Stimulated activated CD8-positive, alpha-beta memory T cell treated with anti-CD3 and anti-CD28 coated beads, Interleukin-15, amount 100 ng/mL, for 1 hour (primary cell): ENCODE measurements around the gene PCDHGA1.

Experiments used
- DNase-seq: peaks from one replicate; pipeline ENCODE4 v3.0.0-alpha.2; 2020; ENCODE audit warnings: low read depth

PCDHGA1 gene

DNA sequence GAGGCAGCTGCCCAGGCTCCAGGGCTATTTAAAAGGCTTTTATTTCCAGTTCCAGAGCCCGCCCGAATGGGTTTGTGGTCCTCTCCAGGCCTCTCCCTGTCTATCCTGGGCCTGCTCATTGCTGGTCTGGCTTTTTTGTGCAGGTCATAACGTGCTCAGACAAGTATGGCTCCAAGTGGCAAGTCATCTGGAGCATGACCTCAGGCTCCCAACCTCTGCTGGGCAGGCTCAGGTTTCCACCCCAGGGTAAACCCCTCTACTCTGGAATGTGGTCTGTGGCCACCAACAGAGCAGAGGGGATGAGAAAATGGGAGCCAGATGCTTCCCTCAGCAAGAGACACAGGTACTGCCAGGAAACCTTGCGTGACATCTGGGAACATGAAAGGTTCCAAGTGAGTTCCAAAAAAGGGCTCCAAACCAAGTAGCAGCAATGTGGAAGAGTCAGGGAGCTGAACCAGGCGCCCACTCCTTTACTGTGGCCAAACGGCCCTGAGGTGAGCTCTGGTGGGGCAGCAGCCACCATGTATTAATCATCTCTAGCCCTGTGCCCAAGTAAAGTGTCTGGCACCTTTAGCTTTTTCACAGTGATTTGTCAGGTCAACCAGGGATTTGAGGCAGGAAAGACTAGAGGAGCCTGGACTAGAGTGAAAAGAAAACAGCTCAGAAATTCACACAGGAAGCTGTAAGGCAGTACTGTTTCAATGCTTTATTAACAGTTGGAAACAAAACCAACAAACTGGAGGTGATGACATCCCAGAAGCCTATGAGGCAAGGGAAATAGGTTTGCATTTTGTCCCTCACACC, 184.2 kb downstream of the PCDHGA1 start:
- DNase-seq = no peak

DNA sequence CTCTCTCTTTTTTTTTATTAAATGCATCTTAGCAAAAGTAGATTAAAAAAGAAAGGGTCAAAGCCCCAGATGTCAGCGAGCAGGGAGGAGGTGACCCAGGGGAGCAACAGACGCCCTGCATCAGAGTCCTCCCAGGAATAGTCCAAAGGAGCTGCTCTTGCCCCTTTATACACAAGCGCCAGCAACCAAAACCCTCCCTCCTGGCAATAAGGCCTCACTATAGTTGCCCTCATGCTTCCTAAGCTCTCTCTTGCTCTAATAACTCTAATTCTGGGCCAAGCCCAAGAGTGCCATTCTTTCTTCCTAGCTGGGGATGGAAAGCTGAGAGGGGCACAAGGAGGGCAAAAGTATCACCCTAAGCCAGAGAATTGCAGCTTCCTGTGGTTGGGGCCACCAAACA, 184.8 kb downstream of the PCDHGA1 start:
- no peak for DNase-seq

DNA sequence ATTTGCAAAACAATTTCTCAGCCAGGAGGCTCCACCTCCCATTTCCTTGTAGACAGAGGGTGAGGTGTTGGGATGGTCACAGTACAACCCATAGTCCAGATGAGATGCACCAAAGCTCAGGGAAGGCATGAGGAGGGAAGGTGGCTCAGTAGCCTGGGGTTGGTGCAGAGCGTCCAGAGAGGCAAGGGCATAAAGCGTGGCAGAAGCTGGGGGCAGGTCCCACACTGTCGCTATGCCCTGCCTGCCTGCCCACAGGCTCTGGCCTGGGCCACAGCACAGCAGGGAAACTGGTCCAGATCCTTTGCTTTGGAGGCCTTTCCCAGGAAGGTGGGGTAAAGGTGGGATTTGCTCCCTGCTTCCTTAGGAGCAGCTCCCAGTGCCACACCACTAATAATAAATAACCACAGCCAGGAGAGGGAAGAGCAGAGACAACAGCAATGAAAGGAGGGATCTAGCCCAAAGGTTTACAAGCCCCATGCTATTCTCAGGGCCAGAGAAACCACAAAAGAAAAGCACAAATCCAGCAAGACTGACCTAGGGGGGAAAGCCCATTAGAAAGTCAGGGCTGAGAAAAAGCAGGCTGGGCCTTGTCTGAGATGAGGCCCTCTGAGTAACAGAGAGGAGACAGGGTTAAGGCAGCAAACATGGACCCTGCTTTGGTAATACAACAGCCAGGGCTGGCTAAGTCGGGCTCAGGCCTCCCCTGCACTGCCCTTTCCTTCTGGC, 185.8 kb downstream of the PCDHGA1 start:
- no peak for DNase-seq

DNA sequence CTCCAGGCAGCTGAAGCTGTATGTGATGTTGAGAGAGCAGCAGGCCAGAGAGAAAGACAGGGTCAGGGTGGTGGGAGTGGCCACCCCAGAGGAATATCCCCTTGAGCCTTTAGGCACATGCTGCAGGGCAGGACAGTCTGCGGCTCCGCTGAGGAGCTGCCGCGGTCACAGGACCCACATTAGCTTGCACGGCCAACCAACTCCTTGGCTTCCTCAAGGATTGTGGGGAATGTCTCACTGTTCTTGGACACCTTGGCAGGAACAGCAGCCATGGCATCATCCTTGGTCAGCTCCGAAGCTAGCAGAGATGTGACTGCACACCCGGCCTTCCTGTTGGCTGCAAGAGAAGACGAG, 186.3 kb downstream of the PCDHGA1 start:
- DNase-seq = no peak

DNA sequence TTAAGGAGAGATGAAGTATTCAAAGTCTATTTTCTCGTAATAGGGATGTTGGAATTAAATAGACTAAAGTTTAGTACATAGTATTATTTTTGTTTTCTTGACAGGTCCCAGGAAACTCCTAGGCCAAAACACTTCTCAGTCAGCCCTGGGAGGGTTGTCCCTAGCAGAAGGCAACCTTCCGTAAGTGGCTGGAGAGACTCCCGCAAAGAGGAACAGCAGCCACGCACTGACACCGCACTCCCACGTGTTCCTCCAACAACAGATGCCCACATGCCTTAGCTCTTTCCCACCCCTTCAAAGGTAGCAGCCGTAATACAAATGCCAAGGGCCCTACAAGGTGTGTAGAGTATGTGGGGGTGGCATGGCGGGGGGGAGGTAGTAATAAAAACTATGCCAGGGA, 187.0 kb downstream of the PCDHGA1 start:
- no peak for DNase-seq

DNA sequence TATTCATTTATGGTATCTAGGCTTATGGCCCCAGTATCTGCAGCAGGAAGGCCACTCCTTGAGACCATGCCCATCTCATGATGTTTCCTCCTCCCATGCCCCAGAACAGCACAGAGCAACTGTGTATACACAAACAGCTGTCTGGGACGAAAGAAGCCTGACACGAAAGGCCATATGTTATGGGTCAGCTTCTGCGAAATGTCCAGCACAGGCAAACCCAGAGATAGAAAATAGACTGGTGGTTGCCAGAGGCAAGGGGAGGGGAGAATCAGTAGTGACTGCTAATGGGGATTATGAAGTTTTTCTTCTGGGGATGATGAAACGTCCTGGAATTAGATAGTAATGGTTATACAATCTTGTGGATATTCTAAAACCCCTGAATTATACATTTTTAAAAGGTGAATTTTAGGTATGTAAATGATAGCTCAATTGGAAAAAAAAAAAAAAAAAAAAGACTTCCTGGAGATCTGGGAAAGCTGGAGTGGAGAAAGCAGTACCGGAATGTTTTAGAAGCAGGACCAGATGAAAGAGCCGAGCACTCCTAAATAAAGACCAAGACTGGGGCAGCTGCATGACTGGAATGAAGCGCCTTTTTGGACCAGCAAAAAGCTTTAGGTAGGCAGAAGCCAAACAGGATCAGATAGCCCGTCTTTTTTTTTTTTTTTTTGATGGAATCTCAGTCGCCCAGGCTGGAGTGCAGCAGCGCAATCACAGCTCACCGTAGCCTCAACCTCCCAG, 187.7 kb downstream of the PCDHGA1 start:
- no peak for DNase-seq

DNA sequence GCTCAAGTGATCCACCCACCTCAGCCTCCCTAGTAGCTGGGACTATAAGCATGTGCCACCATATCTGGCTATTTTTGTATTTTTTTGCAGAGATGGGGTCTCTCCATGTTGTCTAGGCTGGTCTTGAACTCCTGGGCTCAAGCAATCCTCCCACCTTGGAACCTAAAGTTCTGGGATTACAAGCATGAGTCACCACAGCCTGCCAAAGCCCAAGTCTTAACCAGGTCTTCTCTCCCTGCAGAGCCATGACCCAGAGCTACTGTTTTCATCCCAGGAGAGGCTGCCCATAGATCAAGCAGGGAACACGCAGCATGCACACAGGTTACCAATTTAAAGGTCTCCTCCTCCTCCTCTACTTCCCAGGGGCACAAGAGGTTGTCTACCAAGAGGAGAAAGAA, 188.3 kb downstream of the PCDHGA1 start:
- DNase-seq = no peak

DNA sequence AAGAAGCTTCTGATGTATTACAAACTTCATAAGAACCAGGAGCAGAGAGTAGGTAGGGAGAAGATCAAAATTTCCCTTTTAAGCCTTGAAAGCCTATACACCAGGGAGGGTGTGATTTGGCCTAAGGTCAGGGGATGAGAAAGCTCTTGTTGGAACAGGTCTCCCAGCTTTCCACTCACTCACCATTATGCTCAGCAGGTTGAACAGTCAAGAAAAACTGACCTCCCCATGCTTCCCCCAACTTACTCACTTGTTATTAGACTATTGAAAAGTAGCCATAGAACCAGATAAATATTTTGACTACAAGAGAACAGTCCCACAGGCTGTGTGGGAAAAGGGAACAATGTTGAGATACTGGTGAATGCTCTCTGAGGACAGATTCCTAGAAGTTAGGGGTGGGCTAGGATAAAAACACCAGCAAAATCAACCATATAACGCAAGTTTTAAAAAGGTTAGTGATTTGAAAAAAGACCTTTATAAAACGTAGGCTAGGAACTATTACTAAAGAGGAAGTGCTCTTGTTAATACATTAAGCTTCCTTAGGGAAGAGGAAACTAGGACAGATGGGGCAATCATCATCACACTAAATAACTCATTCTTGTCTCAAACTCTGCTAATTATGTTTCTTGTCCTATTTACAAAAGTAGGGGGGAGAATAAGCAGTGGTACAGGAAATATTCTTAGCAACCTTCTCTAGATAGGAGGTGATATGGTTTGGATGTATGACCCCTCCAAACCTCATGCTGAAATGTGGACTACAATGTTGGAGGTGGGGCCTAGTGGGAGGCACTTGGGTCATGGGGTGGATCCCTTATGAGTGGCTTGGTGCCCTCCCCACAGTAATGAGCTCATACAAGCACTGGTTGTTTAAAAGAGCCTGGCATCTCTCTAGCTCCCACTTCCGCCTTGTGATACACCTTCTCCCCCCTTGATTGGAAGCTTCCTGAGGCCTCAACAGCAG, 189.6 kb downstream of the PCDHGA1 start:
- no peak for DNase-seq

DNA sequence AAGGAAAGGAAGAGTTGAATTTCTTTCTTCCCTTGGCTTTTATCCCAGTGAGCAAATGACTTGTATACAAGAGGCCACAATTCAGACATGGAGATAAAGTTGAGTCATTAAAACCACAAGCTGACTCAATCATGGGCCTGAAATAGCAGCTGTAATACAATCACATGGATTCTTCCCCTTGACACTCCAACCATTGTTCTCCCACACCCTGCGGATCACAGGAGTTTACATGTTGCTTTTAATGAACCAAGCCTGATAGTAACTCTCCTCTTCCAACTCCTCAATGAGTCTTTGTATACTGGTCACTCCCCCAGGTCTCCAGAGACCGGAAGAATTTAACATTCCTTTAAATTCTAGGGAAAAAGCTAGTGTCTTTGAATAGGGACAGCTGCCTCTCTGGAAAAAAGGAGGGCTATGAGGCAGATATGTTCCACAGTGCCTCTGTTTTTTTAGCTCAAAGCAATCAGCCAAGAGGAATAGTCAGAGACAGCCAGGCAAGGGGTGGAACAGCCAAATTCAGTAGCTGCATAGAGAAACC, 191.0 kb downstream of the PCDHGA1 start:
- no peak for DNase-seq

DNA sequence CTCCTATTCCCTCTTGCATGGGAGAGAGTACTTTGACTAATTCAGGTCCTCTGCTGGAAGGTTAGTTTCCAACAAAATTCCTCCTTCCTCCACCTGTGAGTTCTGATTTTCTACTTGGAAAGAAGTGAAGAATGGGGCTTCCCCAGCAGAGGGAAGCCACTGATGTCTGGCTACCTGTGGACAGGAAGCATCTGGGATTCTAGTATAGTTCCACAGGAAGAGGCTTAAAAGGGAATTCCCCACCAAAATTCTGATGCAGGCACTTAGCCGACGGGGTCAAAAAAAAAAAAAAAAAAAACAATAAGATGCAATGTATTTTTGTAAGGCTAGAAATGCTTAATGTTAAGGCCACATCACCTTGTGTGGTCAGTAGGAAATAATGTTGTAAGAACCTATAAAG, 192.0 kb downstream of the PCDHGA1 start:
- DNase-seq = no peak

DNA sequence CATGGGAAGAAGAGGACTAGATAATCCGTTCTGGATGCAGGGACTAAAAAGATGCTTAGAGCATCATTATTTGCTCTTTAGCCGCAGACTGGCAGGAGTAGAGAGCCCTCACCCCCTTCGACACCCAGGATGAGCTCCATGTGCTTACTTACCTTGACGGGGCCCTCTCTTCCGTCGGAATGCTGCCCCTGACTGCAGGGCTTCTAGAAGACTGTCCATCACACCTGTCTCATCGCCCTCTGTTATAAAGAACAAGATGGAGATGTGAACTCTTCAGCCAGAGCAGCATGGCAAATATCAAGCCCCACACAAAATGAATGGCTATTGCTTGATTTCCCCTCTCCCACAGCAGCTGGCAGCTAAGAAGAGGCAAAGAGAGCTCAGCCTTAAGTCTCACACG, 193.7 kb downstream of the PCDHGA1 start:
- DNase-seq = no peak

DNA sequence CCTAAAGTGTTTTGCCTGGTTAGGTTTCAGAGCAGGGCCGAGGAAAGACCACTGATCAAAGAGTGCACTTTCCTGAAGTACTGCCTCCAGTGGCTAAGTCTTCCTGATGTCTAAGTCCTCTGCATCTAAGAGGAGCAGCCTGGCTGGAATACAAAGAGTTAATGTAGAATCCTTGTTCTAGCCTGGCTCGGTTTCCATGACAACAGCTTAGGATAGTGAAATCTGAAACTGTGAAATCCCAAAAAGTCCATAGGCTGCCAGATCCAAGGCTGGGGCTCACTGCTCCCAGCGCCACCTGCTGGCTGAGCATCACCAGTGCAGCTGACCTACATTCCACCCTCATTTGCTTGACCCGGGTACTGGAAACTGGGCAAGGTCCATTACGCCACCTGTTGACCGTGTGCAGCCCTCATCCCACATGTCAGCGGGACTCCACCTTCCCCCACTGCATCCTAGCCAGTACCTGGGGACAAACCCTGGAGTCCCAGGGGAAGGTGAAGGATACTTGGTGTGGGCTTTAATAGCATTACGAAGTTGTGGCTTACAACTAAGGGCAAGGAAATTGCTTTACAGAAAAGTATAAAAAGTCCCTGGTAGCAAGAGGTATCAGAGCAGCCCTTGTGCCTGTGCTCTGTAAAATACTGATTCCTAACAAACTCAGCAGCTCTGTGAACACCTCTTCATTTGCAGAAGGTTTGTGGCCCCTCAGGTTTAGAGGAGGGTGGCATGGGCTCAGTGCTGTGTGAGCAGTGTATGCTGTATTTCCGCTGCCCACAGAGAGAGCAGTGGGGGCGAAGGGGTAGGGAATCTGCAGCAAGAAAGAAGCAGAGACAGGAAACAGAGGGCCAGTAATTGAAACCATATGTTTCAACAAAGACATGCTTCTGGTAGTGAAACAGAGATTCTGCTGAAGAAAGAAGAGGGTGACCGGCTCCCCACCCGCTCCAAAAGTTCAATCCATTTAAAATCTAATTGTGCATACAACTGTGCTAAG, 194.6 kb downstream of the PCDHGA1 start:
- peak; percentile 13 for DNase-seq

DNA sequence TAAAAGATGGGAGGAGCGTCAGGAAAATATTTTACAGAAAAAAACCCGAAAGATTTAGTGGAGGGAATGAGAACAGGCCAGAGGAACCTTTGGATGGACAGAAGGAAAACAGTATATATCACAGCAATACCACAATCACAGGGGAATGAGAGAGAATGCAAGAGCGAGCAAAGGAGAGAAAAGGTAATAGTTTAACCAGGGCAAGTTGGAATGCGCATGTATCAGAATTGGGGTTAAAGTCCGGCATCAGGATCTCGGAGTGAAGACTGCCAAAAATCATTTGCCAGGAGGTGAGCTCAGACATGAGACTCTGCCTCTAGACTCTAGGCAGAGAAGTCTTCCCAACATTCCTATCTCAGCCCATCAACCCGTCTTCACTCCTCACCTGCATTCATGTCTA, 195.3 kb downstream of the PCDHGA1 start:
- DNase-seq = no peak

DNA sequence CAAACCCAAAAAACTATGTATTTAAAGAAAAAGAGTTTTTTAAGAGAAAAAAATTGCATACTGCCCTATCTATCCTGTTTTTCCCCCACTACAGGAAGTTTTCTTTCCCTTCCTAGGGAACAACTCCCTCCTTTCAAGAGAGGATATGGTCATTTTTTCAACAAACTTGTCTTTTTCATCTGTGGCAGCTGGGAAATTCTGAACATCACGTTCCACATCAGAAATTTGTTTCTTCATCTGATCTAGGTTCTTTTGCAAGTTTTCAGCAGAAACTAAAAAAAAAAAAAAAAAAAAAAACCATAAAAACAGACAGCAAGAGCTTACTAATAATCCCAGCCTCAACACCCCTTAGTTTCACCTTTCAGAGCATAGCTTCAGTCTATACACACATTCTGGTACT, 197.1 kb downstream of the PCDHGA1 start:
- DNase-seq = no peak

DNA sequence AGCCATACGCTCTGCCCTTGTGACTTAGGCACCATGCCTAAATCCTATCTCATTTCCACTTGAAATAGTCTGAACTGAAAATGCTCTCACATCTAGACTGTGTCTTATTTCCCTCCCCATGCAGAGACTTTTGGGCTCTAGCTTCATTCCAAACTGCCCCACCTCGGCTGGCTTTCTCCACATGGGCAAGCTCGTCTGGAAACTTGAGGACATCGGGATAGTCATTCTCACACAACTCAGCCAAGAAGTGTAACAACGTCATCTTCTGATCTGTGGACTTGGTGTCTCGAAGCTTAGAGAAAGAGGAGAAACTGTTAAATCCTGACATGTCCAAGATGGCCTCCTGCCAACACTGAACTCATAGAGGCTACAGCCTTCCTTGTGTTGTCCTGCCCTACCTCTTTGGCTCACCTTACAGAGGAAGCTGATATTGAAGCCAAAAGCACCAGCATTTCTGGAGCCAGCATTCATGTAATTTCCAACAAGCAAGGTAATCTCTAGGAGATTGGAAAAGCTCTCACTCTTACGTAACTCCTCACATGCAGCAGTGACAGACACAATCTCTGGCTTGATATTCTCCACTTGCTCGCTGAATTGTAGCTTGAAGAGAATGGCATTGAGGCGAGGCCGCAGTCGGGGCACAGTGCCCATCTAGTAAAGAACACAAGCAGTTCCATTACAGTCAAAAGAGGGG, 198.1 kb downstream of the PCDHGA1 start:
- DNase-seq = no peak

DNA sequence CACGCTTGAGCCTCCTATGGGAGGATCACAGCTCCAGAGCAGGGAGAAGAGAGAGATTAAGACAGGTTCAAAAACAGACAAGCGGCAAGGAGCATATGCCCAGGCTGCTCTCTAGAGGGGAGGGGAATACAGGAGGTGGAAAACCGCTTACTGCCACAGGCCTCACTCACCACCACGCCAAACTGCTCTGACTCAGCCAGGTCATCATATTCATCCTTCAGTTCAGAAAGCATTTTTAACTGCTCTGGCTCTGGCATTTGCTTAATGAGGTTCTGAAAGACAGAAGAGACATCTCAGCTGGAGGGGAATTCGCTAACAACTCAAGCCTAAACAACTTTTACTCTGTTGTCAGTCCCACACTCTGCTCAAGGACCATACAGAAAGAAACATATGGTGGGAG, 198.7 kb downstream of the PCDHGA1 start:
- DNase-seq = no peak

DNA sequence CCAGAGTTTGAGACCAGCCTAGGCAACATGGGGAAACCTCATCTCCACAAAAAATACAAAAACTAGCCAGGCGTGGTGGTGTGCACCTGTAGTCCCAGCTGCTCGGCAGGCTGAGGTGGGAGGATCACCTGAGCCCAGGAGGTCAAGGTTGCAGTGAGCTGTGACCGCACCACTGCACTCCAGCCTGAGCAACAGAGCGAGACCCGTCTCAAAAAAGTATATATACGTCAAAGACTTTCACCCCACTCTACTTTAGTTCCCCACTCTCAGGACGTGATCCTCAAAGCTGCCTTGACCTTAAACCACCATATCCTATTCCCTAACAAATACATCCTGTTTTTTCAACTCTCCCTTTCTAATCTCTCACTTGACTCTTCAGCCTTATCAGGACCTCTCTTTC, 199.6 kb downstream of the PCDHGA1 start:
- DNase-seq = no peak

DNA sequence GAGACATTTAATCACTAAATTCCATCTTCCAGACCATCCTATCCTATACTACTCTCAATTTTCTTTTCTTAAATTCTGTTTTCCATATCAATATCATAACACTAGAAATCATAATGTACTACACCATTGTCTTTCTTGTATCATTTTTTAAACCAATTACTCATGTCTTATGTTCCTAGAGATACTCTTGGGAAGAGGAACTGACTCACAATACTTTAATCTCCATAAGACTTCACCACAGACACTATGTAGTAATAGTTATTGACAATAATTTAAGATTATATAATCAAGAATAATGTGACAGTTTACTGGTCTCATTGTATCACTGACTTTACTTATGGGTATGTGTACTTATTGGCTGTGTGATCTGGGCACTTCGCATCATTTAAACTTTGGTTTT, 202.4 kb downstream of the PCDHGA1 start:
- DNase-seq = no peak

DNA sequence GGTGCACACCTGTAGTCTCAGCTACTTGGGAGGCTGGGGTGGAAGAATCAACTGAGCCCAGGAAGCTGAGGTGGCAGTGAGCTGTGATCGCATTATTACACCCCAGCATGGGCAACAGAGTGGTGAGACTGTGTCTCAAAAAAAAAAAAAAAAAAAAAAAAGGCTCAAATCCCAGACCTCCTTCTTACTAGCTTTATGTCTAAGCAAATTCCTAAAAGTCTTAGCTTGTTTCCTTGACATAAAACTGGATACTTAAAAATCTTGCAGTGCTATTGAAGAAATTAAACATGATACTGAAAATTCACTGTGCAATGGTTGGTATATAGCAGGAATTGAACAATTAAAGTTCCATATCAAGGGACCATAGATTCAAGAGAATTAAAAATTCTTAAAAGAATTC, 203.6 kb downstream of the PCDHGA1 start:
- DNase-seq = no peak
